HG03066 (cell line): ENCODE data around the gene E2F8.

Experiments used
- ATAC-seq: cut with Tn5 transposase; IDR thresholded peaks from one replicate; pipeline ENCODE4 v1.9.1; 2021; ENCODE audit warnings: low read depth; ENCODE audit not compliant: unreplicated experiment

The E2F8 gene

GRCh38 chr11:19194620-19195308 is 46.0 kb downstream of the E2F8 start:
- ATAC-seq = no peak

DNA sequence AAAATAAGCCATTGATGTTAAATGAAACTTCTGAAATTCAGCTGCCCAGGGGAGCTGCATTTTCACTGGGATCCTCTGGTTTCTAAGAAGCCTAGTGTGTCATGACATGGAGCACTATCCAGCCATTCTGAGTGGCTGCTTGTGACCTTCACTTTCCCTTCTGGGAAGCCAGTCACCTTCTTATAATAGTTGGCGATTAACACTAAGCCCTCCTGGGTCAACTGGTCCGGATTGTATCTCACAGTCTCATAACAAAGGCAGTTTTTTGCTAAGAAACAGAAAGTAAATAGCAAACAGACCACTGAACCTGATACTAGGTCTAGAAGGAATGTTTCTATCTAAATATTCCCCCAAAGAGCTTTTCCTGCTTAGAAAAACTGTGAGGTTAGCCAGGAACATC is 46.8 kb downstream of the E2F8 start:
- no peak for ATAC-seq

DNA sequence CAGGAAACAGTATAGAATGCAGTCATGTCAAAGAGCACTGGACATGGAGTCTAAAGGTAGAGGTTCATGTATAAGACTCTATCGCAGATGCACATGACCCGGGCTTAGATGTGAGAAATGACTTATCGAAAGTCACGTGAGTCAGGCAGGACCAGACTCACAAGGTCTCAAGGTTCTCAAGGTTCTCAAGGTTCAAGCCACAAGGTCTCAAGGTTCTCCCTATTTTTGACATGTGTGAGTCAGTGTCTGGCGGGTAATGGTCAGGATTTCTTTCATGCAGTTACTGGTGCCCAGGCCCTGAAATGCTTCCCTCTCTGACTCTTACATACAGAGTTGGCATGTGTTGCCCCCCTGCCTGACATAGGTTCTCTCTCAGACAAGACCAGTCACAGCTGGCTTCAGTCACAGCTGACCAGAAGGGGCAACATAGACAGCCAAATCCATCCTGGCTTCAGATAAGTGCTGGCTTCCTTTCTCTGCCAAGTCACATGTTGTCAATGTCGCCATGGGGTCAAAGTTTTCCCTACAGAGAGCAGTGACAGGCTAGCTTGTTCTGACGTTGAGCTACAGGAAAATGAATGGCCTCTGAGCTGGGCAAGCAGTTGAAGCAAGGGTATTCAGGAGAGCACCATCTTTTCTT is 49.1 kb downstream of the E2F8 start:
- no peak for ATAC-seq

DNA sequence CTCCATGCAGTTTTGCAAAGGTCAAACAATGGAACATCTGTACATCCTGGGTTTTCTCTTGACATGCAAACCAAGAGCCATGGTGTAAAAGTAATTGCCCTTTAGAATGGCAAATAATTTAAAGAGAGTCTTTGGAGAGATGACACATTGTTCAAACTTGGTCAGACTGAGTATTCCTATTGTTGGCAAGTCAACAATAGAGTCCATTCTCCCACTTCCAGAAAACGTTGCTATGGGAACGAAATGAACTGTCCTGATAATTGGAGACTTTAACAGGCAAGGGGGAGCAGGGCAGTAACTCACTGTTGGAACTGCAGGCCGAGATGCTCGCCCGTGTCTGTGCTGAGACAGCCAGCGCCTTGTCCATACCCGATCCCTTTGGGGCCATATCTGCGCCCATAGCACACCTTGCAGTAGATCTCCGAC is 52.9 kb downstream of the E2F8 start:
- no peak for ATAC-seq

DNA sequence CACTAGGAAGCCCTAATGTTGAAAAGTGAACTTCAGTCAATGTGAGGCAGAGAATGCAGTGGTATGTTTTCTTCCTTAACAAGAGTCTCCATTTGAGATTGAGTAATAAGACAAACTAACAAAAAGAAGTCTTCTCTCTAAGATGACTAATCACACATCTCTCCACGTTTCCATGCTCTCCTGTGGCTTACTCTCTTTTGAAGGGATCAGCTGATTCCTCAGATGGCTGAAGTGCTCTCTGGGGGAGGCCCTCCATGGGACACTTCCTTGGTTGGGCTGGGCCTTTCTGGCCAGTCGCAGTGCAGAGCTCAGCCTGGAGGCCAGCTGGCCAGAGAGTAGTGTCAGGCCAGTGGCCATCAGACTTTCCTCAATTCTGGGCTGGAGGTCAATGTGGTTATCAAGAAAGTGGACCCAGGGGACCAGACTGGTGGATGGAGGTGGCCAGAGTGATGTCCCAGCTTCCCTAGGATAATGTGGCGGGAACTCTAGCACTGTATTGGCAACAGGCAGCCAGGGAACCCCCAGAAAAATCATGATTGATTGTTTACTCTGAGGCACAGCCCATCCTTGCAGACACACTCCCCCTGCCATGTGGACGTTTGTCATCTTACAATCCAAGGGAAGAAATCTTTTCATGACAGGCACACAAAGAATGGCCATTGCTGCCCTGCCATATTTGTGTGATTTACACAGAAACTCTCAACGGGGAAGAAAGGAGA is 53.5 kb downstream of the E2F8 start:
- ATAC-seq = no peak

DNA sequence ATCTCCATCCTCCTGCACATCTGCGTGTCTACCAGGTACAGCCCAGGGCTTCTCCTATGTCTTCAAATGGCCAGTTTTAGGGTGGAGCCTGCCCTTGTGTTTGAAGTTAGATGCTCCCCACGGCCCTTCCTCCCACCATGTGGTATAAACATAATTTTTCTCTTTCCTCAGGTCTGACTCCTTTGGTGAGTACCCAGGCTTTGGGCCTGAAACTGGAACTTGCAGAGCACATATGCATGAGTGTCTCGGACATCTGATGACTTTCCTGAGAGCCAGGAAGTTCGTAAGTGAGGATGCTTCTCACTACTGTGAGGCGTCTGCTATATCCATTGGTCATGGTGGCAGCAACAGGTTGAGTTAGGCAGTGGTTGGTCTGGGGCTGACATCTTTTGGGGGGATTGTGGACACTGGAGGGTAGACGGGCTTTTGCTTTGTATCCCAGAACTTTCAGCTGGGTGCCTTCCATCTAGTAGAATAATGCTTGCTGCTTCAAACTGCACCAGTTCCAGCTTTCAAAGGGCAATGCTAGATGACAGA is 55.2 kb downstream of the E2F8 start:
- ATAC-seq = no peak

- no peak for ATAC-seq
Observed at GRCh38 chr11:19185036-19185435, 55.7 kb downstream of the E2F8 start.

GRCh38 chr11:19183646-19184045 is 57.1 kb downstream of the E2F8 start:
- ATAC-seq = no peak

DNA sequence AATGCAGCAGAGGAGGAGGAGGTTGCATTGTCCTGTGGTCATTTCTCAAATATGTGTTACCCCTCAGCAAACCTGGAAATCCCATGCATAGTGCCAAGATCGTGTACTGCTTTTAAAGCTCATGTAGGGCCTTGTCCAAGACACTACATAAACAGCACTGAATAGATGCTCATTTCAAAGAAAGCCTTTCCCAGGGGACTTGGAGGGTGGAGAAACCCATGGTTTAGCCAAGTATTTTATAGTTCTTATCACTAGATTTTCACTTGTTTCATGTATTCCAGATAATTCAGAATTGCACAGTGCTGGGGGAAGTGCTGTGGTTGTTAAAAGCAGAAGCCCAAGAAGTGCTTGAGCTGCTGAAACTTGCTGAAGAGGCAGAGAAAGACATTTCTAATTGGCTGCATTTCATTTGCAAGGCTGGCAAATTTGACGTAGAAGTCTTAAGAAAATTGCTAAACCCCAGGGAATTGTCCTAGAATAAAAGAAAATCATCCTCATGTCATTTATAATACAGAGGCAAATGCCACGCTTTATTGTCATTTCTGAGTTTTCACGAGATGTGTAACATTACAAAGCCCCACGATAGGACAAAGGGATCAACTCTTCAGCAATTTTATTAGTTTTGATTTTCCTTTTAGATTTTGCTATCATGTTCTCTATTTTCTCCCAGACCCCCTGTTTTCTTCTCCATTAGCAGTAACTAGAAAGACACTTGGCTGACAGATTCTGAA is 59.0 kb downstream of the E2F8 start:
- ATAC-seq = no peak

GRCh38 chr11:19176629-19177186 is 64.0 kb downstream of the E2F8 start:
- ATAC-seq = no peak
